Renal cortex interstitium (tissue), 11 donors: ENCODE data around the gene MEF2A. TPM values are rescaled to one million over a fixed set of nuclear protein-coding genes. Genes with fewer than 3 reads are reported as not detected.

Source experiments
- DNase-seq, 11 donors: peaks; one replicate each; pipeline ENCODE4 v3.0.0-alpha.2; 2013; ENCODE audit warnings: low read depth in 9 of 11, low spot score in 4 of 11; ENCODE audit errors: extremely low read depth in 1 of 11
- polyA plus RNA-seq, 3 donors: library from polyadenylated mRNA; unstranded; fragments of 120-200 nt; gene quantifications; one replicate each; pipeline ENCODE4 v1.2.1, GENCODE V29; 2013; ENCODE audit not compliant: insufficient read length in 3 of 3

Gene MEF2A
- polyA plus RNA-seq, 3 donors: 47.4 to 57.6 (median 56.4) TPM

- DNase-seq: no peak
These were observed 25.3 kb downstream of the MEF2A start for GRCh38 chr15:99590913-99591646.

GRCh38 chr15:99592145-99592791 is 26.5 kb downstream of the MEF2A start:
- no peak for DNase-seq

- DNase-seq: no peak
These were observed 27.3 kb downstream of the MEF2A start for GRCh38 chr15:99593070-99593469.

- no peak for DNase-seq
These were observed 29.1 kb downstream of the MEF2A start for GRCh38 chr15:99594916-99595315.

GRCh38 chr15:99598296-99598695 is 32.5 kb downstream of the MEF2A start:
- DNase-seq: no peak

- DNase-seq: no peak
These were observed 38.0 kb downstream of the MEF2A start for GRCh38 chr15:99603828-99604227.

GRCh38 chr15:99604865-99605264 is 39.1 kb downstream of the MEF2A start:
- DNase-seq: no peak

GRCh38 chr15:99605490-99605931 is 39.7 kb downstream of the MEF2A start:
- DNase-seq: no peak

- DNase-seq: no peak
These were observed 40.2 kb downstream of the MEF2A start for GRCh38 chr15:99605990-99606389.

GRCh38 chr15:99606646-99607045 is 40.9 kb downstream of the MEF2A start:
- DNase-seq: no peak

GRCh38 chr15:99613481-99613880 is 47.7 kb downstream of the MEF2A start:
- DNase-seq: no peak

GRCh38 chr15:99613887-99614647 is 48.3 kb downstream of the MEF2A start:
- no peak for DNase-seq

GRCh38 chr15:99614749-99615288 is 49.0 kb downstream of the MEF2A start:
- DNase-seq: no peak

- no peak for DNase-seq
These were observed 49.7 kb downstream of the MEF2A start for GRCh38 chr15:99615460-99615859.

GRCh38 chr15:99616129-99616528 is 50.3 kb downstream of the MEF2A start:
- DNase-seq: no peak

GRCh38 chr15:99616773-99617342 is 51.1 kb downstream of the MEF2A start:
- no peak for DNase-seq

GRCh38 chr15:99618941-99619411 is 53.2 kb downstream of the MEF2A start:
- no peak for DNase-seq

- no peak for DNase-seq
These were observed 53.9 kb downstream of the MEF2A start for GRCh38 chr15:99619712-99620111.

- DNase-seq: no peak
These were observed 54.4 kb downstream of the MEF2A start for GRCh38 chr15:99620178-99620577.
